Natural killer cell treated with Interleukin-12 subunit alpha and Interleukin-12 subunit beta and Interleukin-15 and Interleukin-18, amount 100 ng/mL, for 72 hours (primary cell): ENCODE measurements around the gene CMIP. TPM values are rescaled to one million over a fixed set of nuclear protein-coding genes. Genes with fewer than 3 reads are reported as not detected.

Experiments
- ATAC-seq, 2 donors: fragments of 150-1000 bp; cut with Tn5 transposase in 1 of 2; sonication (Bioruptor Pico), chemical (Tn5 transposase) in 1 of 2; 2 replicates each; pipeline ENCODE4 v1.10.0; 2021
- DNase-seq: peaks from one replicate; pipeline ENCODE4 v3.0.0; 2022; ENCODE audit warnings: low spot score
- H3K27ac Mint-ChIP-seq, 2 donors: 1 replicate in 1 of 2; 2 replicates in 1 of 2; pipeline ENCODE4 v1.8.0; 2022; ENCODE audit warnings: mixed read lengths in 2 of 2, mild to moderate bottlenecking in 1 of 2, moderate library complexity in 1 of 2
- H3K27me3 Mint-ChIP-seq, 2 donors: 1 replicate in 1 of 2; 2 replicates in 1 of 2; pipeline ENCODE4 v1.8.0; 2022; ENCODE audit warnings: mixed read lengths in 2 of 2
- H3K36me3 Mint-ChIP-seq: one replicate; pipeline ENCODE4 v1.8.0; 2022; ENCODE audit warnings: mixed read lengths
- H3K4me1 Mint-ChIP-seq, 2 donors: 1 replicate in 1 of 2; 2 replicates in 1 of 2; pipeline ENCODE4 v1.8.0; 2022; ENCODE audit warnings: low read depth in 2 of 2, mixed read lengths in 2 of 2, mild to moderate bottlenecking in 1 of 2
- H3K4me3 Mint-ChIP-seq: one replicate; pipeline ENCODE4 v1.8.0; 2022; ENCODE audit warnings: mixed read lengths
- H3K9me3 Mint-ChIP-seq: 2 replicates; pipeline ENCODE4 v1.8.0; 2022; ENCODE audit warnings: mixed read lengths
- total RNA-seq, 2 donors: library from RNA; stranded (reverse); gene quantifications; one replicate each; pipeline ENCODE4 v1.2.3, GENCODE V29; 2022

Gene CMIP
- total RNA-seq, 2 donors from 2014 or later, result 48.0 to 57.6 TPM

DNA sequence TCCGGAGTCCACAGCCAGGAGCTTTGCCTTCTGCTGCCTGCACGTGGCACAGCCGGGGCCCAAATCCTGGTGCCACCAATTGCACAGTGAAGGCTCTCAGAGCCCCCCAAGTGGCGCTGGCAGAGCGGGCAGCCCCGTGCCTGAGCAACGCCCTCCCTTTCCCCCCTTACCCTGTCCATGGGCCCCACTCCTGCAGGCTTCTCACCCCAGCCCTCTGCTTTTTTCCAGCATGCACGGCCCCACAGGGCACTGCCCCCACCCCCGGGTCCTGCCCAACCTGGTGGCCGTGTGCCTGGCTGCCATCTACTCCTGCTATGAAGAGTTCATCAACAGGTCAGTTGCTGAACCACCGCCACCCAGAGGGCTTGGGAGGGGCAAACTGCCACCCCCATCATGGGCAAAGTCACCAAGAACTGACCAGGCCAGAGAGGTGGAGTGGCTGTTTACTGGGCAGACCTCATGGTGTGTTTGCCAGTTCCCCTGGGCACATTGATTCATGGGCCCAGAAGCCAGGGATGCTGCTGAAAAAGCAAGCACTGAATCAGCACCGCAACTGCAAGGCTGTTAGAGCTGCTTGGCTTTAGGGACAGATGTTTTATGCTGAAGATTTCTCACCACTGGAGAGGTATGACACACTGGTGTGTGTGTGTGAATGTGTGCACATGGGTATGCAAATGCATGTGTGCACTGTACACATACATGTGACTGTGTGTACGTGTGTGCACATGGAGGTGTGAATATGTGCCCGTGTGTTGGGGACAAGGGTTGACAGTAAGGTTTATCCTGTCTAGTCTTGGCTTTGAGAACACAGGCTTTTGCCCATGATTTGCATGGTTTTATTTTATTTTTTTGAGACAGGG is 227.4 kb downstream of the CMIP start:
- no peak for DNase-seq
- H3K27me3 Mint-ChIP-seq, result no peaks in the 10 kb centered on the region
- no peaks in the 10 kb centered on the region for H3K9me3 Mint-ChIP-seq
- peaks cover 6% of the 10 kb centered on the region for H3K36me3 Mint-ChIP-seq
- no peak for ATAC-seq
- peaks cover 5 to 30% of the 10 kb centered on the region in 2 donors for H3K4me1 Mint-ChIP-seq
- no peak overlapping the region for H3K27ac Mint-ChIP-seq
- no peak overlapping the region for H3K4me3 Mint-ChIP-seq

DNA sequence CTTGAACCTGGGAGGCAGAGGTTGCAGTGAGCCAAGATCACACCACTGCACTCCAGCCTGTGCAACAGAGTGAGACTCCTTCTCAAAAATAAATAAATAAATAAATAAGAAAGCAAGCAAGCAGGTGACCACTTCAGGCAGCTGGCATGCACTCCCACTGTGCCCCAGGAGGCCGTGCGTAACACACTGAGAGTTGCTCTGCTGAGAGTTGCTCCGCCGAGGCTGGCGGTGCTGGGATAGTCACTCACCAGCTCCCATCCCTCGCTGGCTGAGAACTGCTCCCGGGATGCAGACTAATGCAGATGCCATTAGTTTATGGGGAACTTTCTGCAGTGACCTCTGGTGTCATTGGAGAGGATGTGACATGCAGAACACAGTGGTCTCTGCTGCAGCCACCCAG is 228.8 kb downstream of the CMIP start:
- Mint-ChIP-seq H3K36me3 (peaks cover 6% of the 10 kb centered on the region), H3K9me3 (no peaks in the 10 kb centered on the region), H3K27me3 (no peaks in the 10 kb centered on the region), H3K4me3 (no peak overlapping the region), H3K4me1 (peaks cover 3 to 34% of the 10 kb centered on the region in 2 donors), H3K27ac (no peak overlapping the region)
- DNase-seq (no peak), ATAC-seq (no peak)

DNA sequence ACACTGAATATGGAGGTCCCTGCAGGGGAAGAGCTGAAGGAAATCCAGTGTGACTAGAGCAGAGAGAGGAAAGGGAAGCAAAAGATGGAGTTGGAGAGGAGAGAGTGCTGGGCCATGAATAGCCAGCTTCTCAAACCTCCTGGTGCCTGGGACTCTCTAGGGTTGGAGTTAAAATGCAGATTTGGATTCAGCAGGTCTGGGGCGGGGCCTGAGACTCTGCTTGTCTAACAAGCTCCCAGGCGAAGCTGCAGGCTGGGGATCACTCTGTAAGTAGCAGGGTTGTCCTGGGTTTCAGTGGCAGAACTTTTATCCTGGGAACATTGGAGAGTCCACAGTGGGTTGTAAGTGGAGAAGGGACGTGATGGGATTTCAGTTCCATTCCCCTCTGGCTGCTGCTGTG is 231.1 kb downstream of the CMIP start:
- Mint-ChIP-seq H3K36me3 (peaks cover 9% of the 10 kb centered on the region), H3K27ac (no peak overlapping the region), H3K27me3 (no peaks in the 10 kb centered on the region), H3K4me3 (no peak overlapping the region), H3K4me1 (peaks cover 10 to 29% of the 10 kb centered on the region in 2 donors), H3K9me3 (no peaks in the 10 kb centered on the region)
- no peak for DNase-seq
- no peak for ATAC-seq

DNA sequence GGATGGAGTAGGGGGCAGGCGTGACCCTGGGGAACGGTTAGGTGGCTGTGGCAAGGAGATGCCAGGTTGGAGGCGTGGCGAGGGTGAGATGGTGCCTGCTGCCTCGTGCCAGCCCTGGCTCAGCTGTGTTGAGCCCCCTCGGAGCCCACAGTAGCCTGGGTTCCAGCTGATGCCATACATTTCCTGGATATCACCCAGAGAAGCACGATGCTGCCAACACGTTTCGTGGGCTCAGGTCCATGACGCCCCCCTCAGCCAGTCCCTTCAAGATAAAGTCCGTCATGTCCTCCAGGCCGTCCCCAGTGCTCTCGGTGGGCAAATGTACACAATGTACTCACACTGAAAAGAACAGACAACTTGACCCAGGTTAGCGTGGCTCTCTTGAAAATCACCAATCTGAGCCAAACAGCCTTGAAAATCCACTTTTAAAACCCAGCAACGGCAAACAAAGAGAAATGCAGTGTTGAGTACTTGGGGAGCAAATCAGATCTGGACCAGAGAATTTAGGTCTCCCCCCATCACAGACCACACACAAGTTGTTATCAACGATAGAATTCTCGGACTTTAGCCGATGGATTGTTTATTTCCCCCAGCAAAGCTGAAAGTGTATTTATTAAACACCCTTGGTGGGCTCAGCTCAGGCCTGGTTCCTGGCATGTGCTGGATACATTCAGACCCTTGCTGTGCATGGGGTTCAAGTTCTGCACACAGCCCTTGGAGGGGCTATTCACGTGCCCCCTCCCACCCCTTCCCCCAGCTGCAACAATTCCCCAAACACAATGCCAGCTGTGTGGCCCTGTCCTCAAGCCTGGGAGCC is 231.7 kb downstream of the CMIP start:
- peaks cover 4% of the 10 kb centered on the region for H3K36me3 Mint-ChIP-seq
- H3K4me1 Mint-ChIP-seq, result peaks cover 10 to 23% of the 10 kb centered on the region in 2 donors
- ATAC-seq (no peak), DNase-seq (no peak)
- H3K27ac Mint-ChIP-seq, result peak overlapping the region in 1 of 2 donors; percentile 23
- no peaks in the 10 kb centered on the region for H3K9me3 Mint-ChIP-seq
- no peaks in the 10 kb centered on the region for H3K27me3 Mint-ChIP-seq
- no peak overlapping the region for H3K4me3 Mint-ChIP-seq

DNA sequence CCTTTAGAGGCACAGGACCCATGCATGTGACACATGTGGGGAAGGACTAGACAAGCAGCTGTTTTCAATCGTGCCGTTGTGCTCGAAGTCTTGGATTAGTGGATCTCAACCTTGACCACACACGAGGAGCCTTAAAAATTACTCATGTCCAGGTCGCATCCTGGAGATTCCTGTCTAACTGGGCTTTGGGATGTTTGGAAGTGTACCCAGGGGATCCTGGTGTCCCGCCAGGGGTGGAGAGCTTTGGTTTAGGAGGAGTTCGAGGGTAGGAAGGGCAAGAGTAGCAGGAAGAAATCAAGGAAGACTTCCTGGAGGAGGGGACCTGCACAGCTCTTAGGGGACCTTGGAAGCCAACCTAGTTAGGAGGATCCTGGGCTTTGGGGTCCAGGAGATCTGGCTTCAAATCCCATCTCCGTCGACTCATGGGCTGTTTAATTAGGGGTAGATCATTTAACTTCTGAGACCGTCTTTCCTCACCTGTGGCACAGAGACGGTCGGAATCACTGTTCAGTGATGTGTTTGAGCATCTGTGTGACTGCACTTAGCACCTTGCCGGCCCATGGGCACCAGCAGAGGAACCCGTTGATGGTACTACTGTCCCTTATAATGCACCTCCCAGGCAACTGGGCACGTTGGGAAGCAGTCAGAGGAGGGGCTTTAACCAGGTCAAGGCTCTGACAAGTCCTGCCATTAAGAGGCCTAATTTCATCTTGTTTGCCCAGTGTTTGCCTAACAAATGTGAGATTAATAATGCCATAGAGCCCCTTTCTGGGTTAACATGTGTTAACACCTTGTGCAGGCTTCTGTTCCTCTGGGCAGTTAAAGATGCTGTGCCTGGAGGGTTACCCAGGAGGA is 232.5 kb downstream of the CMIP start:
- no peak for DNase-seq
- no peak for ATAC-seq
- Mint-ChIP-seq H3K4me1 (peaks cover 10 to 20% of the 10 kb centered on the region in 2 donors), H3K27ac (peak overlapping the region in 1 of 2 donors; percentile 23), H3K9me3 (no peaks in the 10 kb centered on the region), H3K27me3 (no peaks in the 10 kb centered on the region), H3K4me3 (no peak overlapping the region), H3K36me3 (peaks cover 4% of the 10 kb centered on the region)

DNA sequence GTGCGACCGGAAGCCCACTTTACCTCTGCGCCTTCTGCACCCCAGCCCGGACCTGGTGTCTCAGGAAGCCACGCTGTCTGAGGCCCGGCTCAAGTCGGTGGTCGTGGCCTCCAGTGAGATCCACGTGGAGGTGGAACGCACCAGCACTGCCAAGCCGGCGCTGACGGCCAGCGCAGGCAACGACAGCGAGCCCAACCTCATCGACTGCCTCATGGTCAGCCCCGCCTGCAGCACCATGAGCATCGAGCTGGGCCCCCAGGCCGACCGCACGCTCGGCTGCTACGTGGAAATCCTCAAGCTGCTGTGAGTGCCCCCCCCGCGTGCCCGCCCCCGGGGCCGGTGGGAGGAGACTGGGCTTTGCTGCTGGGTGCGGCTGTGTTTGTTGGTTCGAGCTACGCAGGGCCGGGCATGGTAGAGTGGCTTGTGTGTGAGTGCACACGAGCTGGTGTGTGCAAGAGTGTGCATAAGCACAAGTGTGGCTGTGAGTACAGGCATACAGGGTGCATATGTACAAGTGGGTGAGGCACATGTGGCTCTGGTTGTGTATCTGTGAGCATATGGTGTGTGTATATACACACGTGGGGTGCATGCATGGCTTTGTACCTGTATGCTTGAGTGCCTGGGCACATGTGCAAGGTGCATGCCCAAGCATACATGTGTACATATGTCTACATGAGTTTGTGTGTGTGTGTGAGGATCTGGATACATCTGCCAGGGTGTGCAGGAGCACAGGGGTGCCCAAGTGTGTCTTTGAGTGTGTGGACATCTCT is 233.9 kb downstream of the CMIP start:
- Mint-ChIP-seq H3K9me3 (no peaks in the 10 kb centered on the region), H3K4me3 (no peak overlapping the region), H3K27ac (peak overlapping the region in 1 of 2 donors; percentile 1), H3K4me1 (peaks cover 10 to 18% of the 10 kb centered on the region in 2 donors), H3K27me3 (no peaks in the 10 kb centered on the region), H3K36me3 (peaks cover 4% of the 10 kb centered on the region)
- ATAC-seq, result peak in 1 of 2 donors; percentile 11
- DNase-seq, result no peak

DNA sequence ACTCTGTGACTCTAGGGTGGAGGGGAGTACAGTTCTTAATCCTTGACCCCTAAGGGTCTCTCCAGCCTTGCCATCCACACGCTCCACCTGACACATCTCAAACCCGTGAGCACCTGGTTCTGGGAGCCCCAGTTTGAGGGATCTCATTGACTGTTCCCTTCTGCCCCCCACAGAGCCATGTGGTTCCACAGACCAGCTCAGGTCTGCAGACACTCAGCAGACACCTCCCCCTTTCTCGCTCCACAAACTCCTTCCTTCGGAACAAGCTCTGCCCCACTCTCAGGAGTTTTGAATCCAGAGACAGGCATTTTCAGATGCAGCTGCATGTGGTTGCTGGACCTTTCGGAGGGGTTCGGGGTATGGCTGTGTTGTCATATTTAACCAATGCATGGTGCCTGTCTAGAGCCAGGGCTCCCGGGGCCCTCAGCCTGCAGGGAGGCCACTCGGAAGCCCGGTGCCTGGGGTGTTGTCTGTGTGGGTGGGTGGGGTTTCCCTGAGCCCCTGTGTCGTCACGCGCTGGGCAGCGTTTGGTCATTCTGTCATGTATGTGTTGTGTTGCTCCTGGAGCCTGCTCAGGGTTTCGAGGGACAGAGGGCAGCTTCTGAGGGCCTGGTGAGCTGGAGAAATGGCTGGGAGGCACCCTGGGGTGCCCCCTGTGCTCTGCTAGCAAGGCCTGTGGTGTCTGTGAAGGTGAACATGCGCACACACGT is 235.3 kb downstream of the CMIP start:
- no peaks in the 10 kb centered on the region for H3K9me3 Mint-ChIP-seq
- ATAC-seq, result no peak
- no peak overlapping the region for H3K27ac Mint-ChIP-seq
- no peaks in the 10 kb centered on the region for H3K27me3 Mint-ChIP-seq
- H3K4me1 Mint-ChIP-seq, result peaks cover 10 to 18% of the 10 kb centered on the region in 2 donors
- DNase-seq, result no peak
- H3K36me3 Mint-ChIP-seq, result peaks cover 4% of the 10 kb centered on the region
- no peak overlapping the region for H3K4me3 Mint-ChIP-seq

DNA sequence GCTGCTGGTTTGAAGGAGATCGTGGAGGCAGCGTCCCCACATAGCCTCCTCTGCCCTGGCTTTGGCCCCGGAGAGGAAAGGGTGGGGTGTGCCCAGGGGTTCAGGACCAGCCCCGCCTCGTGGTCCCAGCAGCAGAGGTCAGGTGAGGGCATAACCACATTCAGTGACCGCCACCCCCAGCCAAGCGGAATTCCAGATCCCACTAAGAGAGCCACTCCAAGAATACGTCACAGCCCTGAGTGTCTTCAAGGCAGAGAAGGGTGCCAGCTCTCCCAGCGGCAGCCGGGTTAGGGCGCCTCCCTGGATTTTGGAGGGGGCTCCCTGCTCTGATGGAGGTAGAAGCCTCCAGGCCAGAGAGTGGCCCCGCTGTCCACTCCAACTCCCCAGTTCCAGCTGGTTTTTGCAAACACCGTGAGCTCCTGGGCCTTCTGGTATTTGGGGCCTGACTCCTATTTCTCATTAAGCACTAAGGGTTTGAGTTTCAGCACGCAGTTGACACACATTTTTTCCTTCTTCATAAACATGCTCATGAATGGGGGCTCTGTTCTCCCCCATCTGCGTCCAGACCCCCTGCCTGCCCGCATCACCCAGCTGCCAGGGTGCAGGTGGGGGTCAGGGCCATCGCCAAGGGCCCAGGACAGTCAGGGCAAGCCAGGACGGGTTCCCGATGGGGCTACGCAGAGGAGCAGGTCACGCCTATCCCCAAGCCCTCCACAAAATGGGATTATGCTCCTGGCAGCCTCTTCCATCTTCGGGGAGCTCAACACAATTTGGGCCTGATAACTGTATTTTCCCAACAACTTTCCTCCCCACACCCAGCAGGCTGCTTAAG is 236.1 kb downstream of the CMIP start:
- Mint-ChIP-seq H3K27me3 (no peaks in the 10 kb centered on the region), H3K9me3 (no peaks in the 10 kb centered on the region), H3K27ac (no peak overlapping the region), H3K4me3 (no peak overlapping the region), H3K36me3 (peaks cover 4% of the 10 kb centered on the region), H3K4me1 (peaks cover 10 to 18% of the 10 kb centered on the region in 2 donors)
- DNase-seq (no peak), ATAC-seq (no peak)

DNA sequence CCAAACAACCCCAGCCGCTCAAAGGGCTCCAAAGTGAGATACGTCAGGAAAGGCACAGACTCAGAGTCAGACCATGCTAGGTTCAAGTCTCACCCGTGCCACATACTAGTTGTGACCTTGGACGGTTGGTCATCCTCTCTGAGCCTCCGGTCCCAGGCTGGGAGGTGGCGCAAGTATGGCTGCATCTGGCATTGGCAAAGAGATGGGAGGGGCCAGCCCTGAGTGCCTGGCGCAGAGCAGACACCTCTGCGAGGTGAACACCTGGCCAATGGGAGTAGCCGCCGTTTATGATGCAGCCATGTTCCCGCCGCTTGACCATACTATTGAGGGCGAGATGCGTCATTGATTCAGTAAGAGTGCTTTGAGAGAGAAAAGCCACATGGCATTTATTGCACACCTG is 236.7 kb downstream of the CMIP start:
- Mint-ChIP-seq H3K9me3 (no peaks in the 10 kb centered on the region), H3K27me3 (no peaks in the 10 kb centered on the region), H3K36me3 (peaks cover 4% of the 10 kb centered on the region), H3K27ac (no peak overlapping the region), H3K4me3 (no peak overlapping the region), H3K4me1 (peaks cover 10 to 18% of the 10 kb centered on the region in 2 donors)
- DNase-seq (no peak), ATAC-seq (no peak)

DNA sequence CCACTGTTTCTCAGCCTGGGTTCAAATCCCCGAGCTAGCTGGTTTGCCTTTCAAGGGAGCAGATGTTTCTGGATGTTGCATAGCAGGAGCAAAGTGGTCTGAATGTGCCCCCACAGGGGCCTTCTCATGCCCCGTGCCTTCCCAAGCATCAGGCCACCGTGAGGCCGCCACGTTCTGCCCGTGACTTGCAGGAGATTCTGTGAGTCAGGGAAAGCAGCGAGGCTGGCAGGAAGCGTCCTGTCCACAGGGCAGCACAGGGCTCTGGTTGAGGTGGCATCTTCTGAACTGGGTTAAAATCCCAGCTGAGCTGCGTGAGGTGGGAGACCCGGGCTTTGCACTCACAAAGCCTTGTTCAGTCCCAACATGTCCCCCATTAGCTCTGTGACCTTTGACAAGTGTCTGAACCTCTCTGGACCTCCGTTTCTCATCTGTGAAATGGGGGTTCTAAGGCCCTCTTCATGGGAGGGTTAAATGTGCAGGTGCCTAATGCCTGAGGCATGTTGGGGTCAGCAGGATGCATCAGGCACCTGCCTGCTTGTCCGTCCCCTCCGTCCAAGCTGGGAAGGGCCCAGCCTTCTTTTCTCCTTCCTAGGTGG is 239.7 kb downstream of the CMIP start:
- H3K27ac Mint-ChIP-seq, result no peak overlapping the region
- no peaks in the 10 kb centered on the region for H3K9me3 Mint-ChIP-seq
- no peaks in the 10 kb centered on the region for H3K27me3 Mint-ChIP-seq
- DNase-seq (no peak), ATAC-seq (no peak)
- H3K4me3 Mint-ChIP-seq, result no peak overlapping the region
- H3K4me1 Mint-ChIP-seq, result peaks cover 2 to 6% of the 10 kb centered on the region in 2 donors
- H3K36me3 Mint-ChIP-seq, result no peaks in the 10 kb centered on the region

DNA sequence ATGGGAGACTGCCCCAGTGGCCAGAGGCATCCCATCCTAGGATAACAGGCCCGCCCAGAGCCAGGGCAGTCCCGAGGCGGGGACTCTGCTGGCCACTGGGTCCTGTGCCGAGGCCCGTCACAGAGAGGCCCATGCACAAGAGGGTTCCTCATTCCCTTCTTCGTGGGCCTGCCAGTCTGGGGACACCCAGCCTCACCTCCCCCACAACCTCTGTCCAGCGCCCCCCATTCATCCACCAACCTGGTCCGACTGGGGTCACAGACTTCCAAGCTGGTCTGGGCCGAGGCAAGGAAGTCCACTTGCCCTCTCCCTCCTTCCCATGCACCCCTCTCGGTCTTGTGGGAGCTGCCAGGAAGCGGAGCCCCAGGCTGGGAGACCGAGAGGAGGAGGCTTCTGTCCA is 240.3 kb downstream of the CMIP start:
- peaks cover 0 to 8% of the 10 kb centered on the region in 2 donors for H3K4me1 Mint-ChIP-seq

More for the DNA sequence above, 240.3 kb downstream of the CMIP start:
- DNase-seq, result no peak
- no peak for ATAC-seq
- H3K4me3 Mint-ChIP-seq, result no peak overlapping the region
- no peak overlapping the region for H3K27ac Mint-ChIP-seq
- H3K36me3 Mint-ChIP-seq, result no peaks in the 10 kb centered on the region
- no peaks in the 10 kb centered on the region for H3K27me3 Mint-ChIP-seq
- no peaks in the 10 kb centered on the region for H3K9me3 Mint-ChIP-seq
